ENCODE measurements around the gene RPAP3.

- TF ChIP-seq CTCF (IDR thresholded peaks at IDR 0.05): no peak
- no peak for TF ChIP-seq POLR2A (IDR thresholded peaks at IDR 0.05)
These were observed 34.9 kb upstream of the RPAP3 start for GRCh38 chr12:47740606-47741339.
